Fibroblast of lung (primary cell): ENCODE measurements around the gene OR5K3. TPM values are rescaled to one million over a fixed set of nuclear protein-coding genes. Genes with fewer than 3 reads are reported as not detected.

Experiments
- DNase-seq, 2 donors: peaks; one replicate each; pipeline versions ENCODE4 v3.0.0 to v3.0.0-alpha.2; 2010; ENCODE audit warnings: low read depth in 2 of 2
- H2AFZ ChIP-seq: 2 replicates; pipeline ENCODE4 v1.5.1; 2012; ENCODE audit warnings: low read length, control low read depth, inconsistent platforms
- H3K27ac ChIP-seq: 2 replicates; pipeline ENCODE4 v1.5.1; 2011; ENCODE audit warnings: low read length, control low read depth; ENCODE audit not compliant: insufficient read depth
- H3K27me3 ChIP-seq: 2 replicates; pipeline ENCODE4 v1.5.1; 2011; ENCODE audit warnings: mild to moderate bottlenecking, low read length; ENCODE audit not compliant: control insufficient read depth, insufficient read depth
- H3K36me3 ChIP-seq: 2 replicates; pipeline ENCODE4 v1.5.1; 2011; ENCODE audit warnings: low read length; ENCODE audit not compliant: control insufficient read depth, insufficient read depth
- H3K4me1 ChIP-seq: 2 replicates; pipeline ENCODE4 v1.5.1; 2011; ENCODE audit warnings: low read length; ENCODE audit not compliant: control insufficient read depth, insufficient read depth; ENCODE audit errors: extremely low read depth
- H3K4me2 ChIP-seq: 2 replicates; pipeline ENCODE4 v1.5.1; 2011; ENCODE audit warnings: low read length, control low read depth; ENCODE audit not compliant: insufficient read depth; ENCODE audit errors: extremely low read depth
- H3K4me3 ChIP-seq, 4 experiments: fragments of 200-600 bp in 1 of 4; sonication (generic) in 1 of 4; replicated peaks in 1 of 4; 2 replicates each; pipeline ENCODE4 v1.5.1; 2011 to 2016; ENCODE audit warnings: low read length in 4 of 4, low read depth in 3 of 4, mild to moderate bottlenecking in 3 of 4, control low read depth in 2 of 4, inconsistent platforms in 1 of 4, mixed read lengths in 1 of 4; ENCODE audit not compliant: insufficient read depth in 1 of 4; ENCODE audit errors: control extremely low read depth in 1 of 4
- H3K79me2 ChIP-seq: 2 replicates; pipeline ENCODE4 v1.5.1; 2012; ENCODE audit warnings: mild to moderate bottlenecking, low read length, inconsistent platforms; ENCODE audit not compliant: control insufficient read depth, insufficient read depth
- H3K9ac ChIP-seq: 2 replicates; pipeline ENCODE4 v1.5.1; 2011; ENCODE audit warnings: mild to moderate bottlenecking, low read length, control low read depth; ENCODE audit not compliant: insufficient read depth
- H3K9me3 ChIP-seq: 2 replicates; pipeline ENCODE4 v1.5.1; 2012; ENCODE audit warnings: low read depth, low read length; ENCODE audit not compliant: control insufficient read depth, insufficient read depth
- H4K20me1 ChIP-seq: 2 replicates; pipeline ENCODE4 v1.5.1; 2011; ENCODE audit warnings: low read length; ENCODE audit not compliant: control insufficient read depth, insufficient read depth; ENCODE audit errors: extremely low read depth
- CTCF ChIP-seq, 2 donors: IDR thresholded peaks in 1 of 2; conservative IDR thresholded peaks in 1 of 2; 1 replicate in 1 of 2; 2 replicates in 1 of 2; pipeline ENCODE4 v1.5.1; 2011 to 2012; ENCODE audit warnings: low read length in 2 of 2, control low read depth in 1 of 2, inconsistent platforms in 1 of 2, low read depth in 1 of 2, mild to moderate bottlenecking in 1 of 2
- EZH2 ChIP-seq: IDR thresholded peaks from 2 replicates; pipeline ENCODE4 v1.5.1; 2012; ENCODE audit warnings: low read length, control low read depth, mild to moderate bottlenecking; ENCODE audit errors: missing control alignments
- polyA plus RNA-seq, 2 donors: library from polyadenylated mRNA; depleted of rRNA in 1 of 2; stranded (reverse) in 1 of 2; unstranded in 1 of 2; fragments of >200 nt; gene quantifications; 2 replicates each; pipeline ENCODE4 v1.2.1, GENCODE V29; 2011 to 2012; ENCODE audit warnings: missing spikeins in 1 of 2
- total RNA-seq: library from RNA; depleted of rRNA; stranded (reverse); fragments of >200 nt; gene quantifications from 2 replicates; pipeline ENCODE4 v1.2.1, GENCODE V29; 2014

OR5K3 gene
- total and polyA plus RNA-seq, 2 donors (not counting 1 experiment from before 2014, with no cell fraction given): not detected

DNA sequence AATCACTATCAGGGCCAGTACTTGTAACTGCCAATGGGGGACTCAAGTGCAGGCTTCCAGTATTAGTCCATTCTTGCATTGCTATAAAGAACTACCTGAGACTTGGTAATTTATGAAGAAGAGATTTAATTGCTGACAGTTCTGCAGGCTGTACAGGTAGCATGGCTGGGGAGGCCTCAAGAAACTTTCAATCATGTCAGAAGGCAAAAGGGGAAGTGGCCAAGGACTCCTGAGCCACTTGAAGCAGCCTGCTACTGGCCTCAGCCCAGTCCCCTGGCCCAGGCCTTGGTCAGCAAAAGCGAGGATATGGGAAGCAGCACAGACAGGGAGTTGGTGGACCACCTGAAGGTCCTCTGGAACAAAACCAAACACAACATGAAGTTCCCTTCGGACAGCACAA lies 43.3 kb downstream of the OR5K3 start:
- Histone ChIP-seq H3K79me2 (no peaks in the 10 kb centered on the region), H3K27ac (no peak overlapping the region), H3K4me2 (no peak overlapping the region), H3K4me1 (no peaks in the 10 kb centered on the region), H3K9ac (no peak overlapping the region), H3K9me3 (no peaks in the 10 kb centered on the region), H3K4me3 (no peak overlapping the region), H4K20me1 (no peaks in the 10 kb centered on the region), H2AFZ (no peak overlapping the region), H3K27me3 (no peaks in the 10 kb centered on the region), H3K36me3 (no peaks in the 10 kb centered on the region)
- TF ChIP-seq CTCF (conservative IDR thresholded peaks at IDR 0.05 in 1 of 2, IDR thresholded peaks at IDR 0.05 in 1 of 2; ENCODE audit: low read depth in 1 of 2, low read length in 2 of 2): no peak
- no peak for TF ChIP-seq EZH2
- DNase-seq: no peak

- H3K4me3 ChIP-seq: no peak overlapping the region
- DNase-seq: no peak
- H3K4me2 ChIP-seq: no peak overlapping the region
- H3K79me2 ChIP-seq: no peaks in the 10 kb centered on the region
- no peak overlapping the region for H3K9ac ChIP-seq
- H3K9me3 ChIP-seq: no peaks in the 10 kb centered on the region
- H2AFZ ChIP-seq: no peak overlapping the region
- no peaks in the 10 kb centered on the region for H4K20me1 ChIP-seq
- TF ChIP-seq CTCF (conservative IDR thresholded peaks at IDR 0.05 in 1 of 2, IDR thresholded peaks at IDR 0.05 in 1 of 2; ENCODE audit: low read depth in 1 of 2, low read length in 2 of 2) (no peak), EZH2 (no peak)
- no peaks in the 10 kb centered on the region for H3K27me3 ChIP-seq
- no peak overlapping the region for H3K27ac ChIP-seq
- H3K4me1 ChIP-seq: no peaks in the 10 kb centered on the region
- no peaks in the 10 kb centered on the region for H3K36me3 ChIP-seq
Measured at GRCh38 chr3:98434412-98434811, 43.9 kb downstream of the OR5K3 start.

GRCh38 chr3:98440283-98440682 lies 49.8 kb downstream of the OR5K3 start:
- Histone ChIP-seq H3K4me2 (no peak overlapping the region), H3K9me3 (no peaks in the 10 kb centered on the region), H3K36me3 (no peaks in the 10 kb centered on the region), H3K79me2 (no peaks in the 10 kb centered on the region), H3K4me1 (no peaks in the 10 kb centered on the region), H2AFZ (no peak overlapping the region), H3K27me3 (no peaks in the 10 kb centered on the region), H3K9ac (no peak overlapping the region), H3K27ac (no peak overlapping the region), H4K20me1 (no peaks in the 10 kb centered on the region), H3K4me3 (no peak overlapping the region)
- TF ChIP-seq CTCF (conservative IDR thresholded peaks at IDR 0.05 in 1 of 2, IDR thresholded peaks at IDR 0.05 in 1 of 2; ENCODE audit: low read depth in 1 of 2, low read length in 2 of 2): no peak
- TF ChIP-seq EZH2: no peak
- DNase-seq: no peak

Other genes with a start within 250 kb of the OR5K3 start
- gene OR5H14, start 243.2 kb upstream of the OR5K3 start, total RNA-seq: not detected in 2 replicates
- gene OR5H14, start 243.2 kb upstream of the OR5K3 start, polyA plus RNA-seq: not detected in 2 replicates
- gene OR5H15, start 224.0 kb upstream of the OR5K3 start, total RNA-seq: not detected in 2 replicates
- gene OR5H15, start 224.0 kb upstream of the OR5K3 start, polyA plus RNA-seq: not detected in 2 replicates
- gene OR5H6, start 126.4 kb upstream of the OR5K3 start, total RNA-seq: not detected in 2 replicates
- not detected in 2 replicates for gene OR5H6, start 126.4 kb upstream of the OR5K3 start, polyA plus RNA-seq
- not detected in 2 replicates for gene OR5H2, start 108.2 kb upstream of the OR5K3 start, total RNA-seq
- gene OR5H2, start 108.2 kb upstream of the OR5K3 start, polyA plus RNA-seq: not detected in 2 replicates
- not detected in 2 replicates for gene OR5K4, start 36.8 kb upstream of the OR5K3 start, total RNA-seq
- not detected in 2 replicates for gene OR5K4, start 36.8 kb upstream of the OR5K3 start, polyA plus RNA-seq
- not detected in 2 replicates for gene OR5K1, start 72.5 kb downstream of the OR5K3 start, total RNA-seq
- not detected in 2 replicates for gene OR5K1, start 72.5 kb downstream of the OR5K3 start, polyA plus RNA-seq
- gene OR5K2, start 107.0 kb downstream of the OR5K3 start, total RNA-seq: not detected in 2 replicates
- gene OR5K2, start 107.0 kb downstream of the OR5K3 start, polyA plus RNA-seq: not detected in 2 replicates
- 71.4 and 76.8 TPM in 2 replicates for gene CLDND1, start 132.2 kb downstream of the OR5K3 start, total RNA-seq
- 71.3 and 127 TPM in 2 replicates for gene CLDND1, start 132.2 kb downstream of the OR5K3 start, polyA plus RNA-seq
- gene GPR15, start 141.3 kb downstream of the OR5K3 start, total RNA-seq: under 0.01 TPM in 1 of 2 replicates, not detected in the other
- gene GPR15, start 141.3 kb downstream of the OR5K3 start, polyA plus RNA-seq: not detected in 2 replicates
- 24.1 and 25.1 TPM in 2 replicates for gene CPOX, start 202.9 kb downstream of the OR5K3 start, total RNA-seq
- gene CPOX, start 202.9 kb downstream of the OR5K3 start, polyA plus RNA-seq: 16.7 and 17.3 TPM in 2 replicates